Measurements from ENCODE around the gene PRR16. TPM values are rescaled to one million over a fixed set of nuclear protein-coding genes. Genes with fewer than 3 reads are reported as not detected.

The PRR16 gene
- total RNA-seq, 2 experiments from 2014 or later: not detected

- H3K36me3 Mint-ChIP-seq (ENCODE audit: low read depth): no peaks in the 10 kb centered on the region
- H3K4me1 Mint-ChIP-seq (ENCODE audit: low read depth): no peaks in the 10 kb centered on the region
- intact Hi-C loops (cut with micrococcal nuclease): loop anchor here (5.0 kb wide), 1 partner anchor 1446 kb away; no protein-coding TSS in a partner anchor
- peak; percentile 23 for DNase-seq
- H3K9me3 Mint-ChIP-seq: no peaks in the 10 kb centered on the region
- H3K4me3 Mint-ChIP-seq: no peak overlapping the region
- CTCF ChIA-PET: interaction anchor here (0.7 to 0.9 kb wide), 3 partner anchors 16 to 1294 kb away, joined by 3 to 4 read pairs (median 3); no protein-coding TSS in a partner anchor
- H3K27ac Mint-ChIP-seq: no peak overlapping the region
- H3K27me3 Mint-ChIP-seq (ENCODE audit: low read depth): no peaks in the 10 kb centered on the region
Observed at GRCh38 chr5:120655828-120656435, 191.8 kb downstream of the PRR16 start.

GRCh38 chr5:120657104-120657503 is 193.0 kb downstream of the PRR16 start:
- no peaks in the 10 kb centered on the region for H3K4me1 Mint-ChIP-seq (ENCODE audit: low read depth)
- CTCF ChIA-PET: no interaction called here
- intact Hi-C loops (cut with micrococcal nuclease): loop anchor here (5.0 kb wide), 1 partner anchor 1445 kb away; no protein-coding TSS in a partner anchor

GRCh38 chr5:120677481-120677880 is 213.4 kb downstream of the PRR16 start:
- no peak for DNase-seq
- CTCF ChIA-PET: no interaction called here
- intact Hi-C loops (cut with micrococcal nuclease): no loop called here
- H3K27me3 Mint-ChIP-seq (ENCODE audit: low read depth): no peaks in the 10 kb centered on the region
- no peaks in the 10 kb centered on the region for H3K4me1 Mint-ChIP-seq (ENCODE audit: low read depth)
- H3K36me3 Mint-ChIP-seq (ENCODE audit: low read depth): no peaks in the 10 kb centered on the region
- no peak overlapping the region for H3K4me3 Mint-ChIP-seq
- peaks cover 3% of the 10 kb centered on the region for H3K9me3 Mint-ChIP-seq
- H3K27ac Mint-ChIP-seq: no peak overlapping the region

More at GRCh38 chr5:120657104-120657503, 193.0 kb downstream of the PRR16 start:
- Mint-ChIP-seq H3K9me3 (peaks cover 2% of the 10 kb centered on the region), H3K27ac (no peak overlapping the region), H3K36me3 (ENCODE audit: low read depth) (no peaks in the 10 kb centered on the region), H3K27me3 (ENCODE audit: low read depth) (no peaks in the 10 kb centered on the region), H3K4me3 (no peak overlapping the region)
- no peak for DNase-seq

GRCh38 chr5:120678279-120678678 is 214.2 kb downstream of the PRR16 start:
- CTCF ChIA-PET: no interaction called here
- intact Hi-C loops (cut with micrococcal nuclease): no loop called here
- H3K4me3 Mint-ChIP-seq: no peak overlapping the region

GRCh38 chr5:120682851-120683250 is 218.8 kb downstream of the PRR16 start:
- intact Hi-C loops (cut with micrococcal nuclease): no loop called here
- Mint-ChIP-seq H3K36me3 (ENCODE audit: low read depth) (no peaks in the 10 kb centered on the region), H3K9me3 (peaks cover 7% of the 10 kb centered on the region), H3K4me1 (ENCODE audit: low read depth) (no peaks in the 10 kb centered on the region), H3K27me3 (ENCODE audit: low read depth) (no peaks in the 10 kb centered on the region), H3K4me3 (no peak overlapping the region), H3K27ac (no peak overlapping the region)
- DNase-seq: no peak
- CTCF ChIA-PET: no interaction called here

More at GRCh38 chr5:120678279-120678678, 214.2 kb downstream of the PRR16 start:
- Mint-ChIP-seq H3K4me1 (ENCODE audit: low read depth) (no peaks in the 10 kb centered on the region), H3K36me3 (ENCODE audit: low read depth) (no peaks in the 10 kb centered on the region), H3K9me3 (peaks cover 6% of the 10 kb centered on the region), H3K27me3 (ENCODE audit: low read depth) (no peaks in the 10 kb centered on the region), H3K27ac (no peak overlapping the region)
- no peak for DNase-seq

- Mint-ChIP-seq H3K27ac (no peak overlapping the region), H3K4me1 (ENCODE audit: low read depth) (no peaks in the 10 kb centered on the region), H3K36me3 (ENCODE audit: low read depth) (no peaks in the 10 kb centered on the region), H3K9me3 (peaks cover 4% of the 10 kb centered on the region), H3K27me3 (ENCODE audit: low read depth) (no peaks in the 10 kb centered on the region), H3K4me3 (no peak overlapping the region)
- no peak for DNase-seq
- intact Hi-C loops (cut with micrococcal nuclease): no loop called here
- CTCF ChIA-PET: no interaction called here
Observed at GRCh38 chr5:120683580-120683979, 219.5 kb downstream of the PRR16 start.

- intact Hi-C loops (cut with micrococcal nuclease): no loop called here
- DNase-seq: no peak
- Mint-ChIP-seq H3K36me3 (ENCODE audit: low read depth) (no peaks in the 10 kb centered on the region), H3K9me3 (peaks cover 4% of the 10 kb centered on the region), H3K27me3 (ENCODE audit: low read depth) (no peaks in the 10 kb centered on the region), H3K4me3 (no peak overlapping the region), H3K27ac (no peak overlapping the region), H3K4me1 (ENCODE audit: low read depth) (no peaks in the 10 kb centered on the region)
- CTCF ChIA-PET: no interaction called here
Observed at GRCh38 chr5:120684213-120684612, 220.1 kb downstream of the PRR16 start.

- H3K27me3 Mint-ChIP-seq (ENCODE audit: low read depth): no peaks in the 10 kb centered on the region
- H3K4me1 Mint-ChIP-seq (ENCODE audit: low read depth): no peaks in the 10 kb centered on the region
- intact Hi-C loops (cut with micrococcal nuclease): no loop called here
- no peak overlapping the region for H3K27ac Mint-ChIP-seq
- no peaks in the 10 kb centered on the region for H3K36me3 Mint-ChIP-seq (ENCODE audit: low read depth)
- no peak overlapping the region for H3K4me3 Mint-ChIP-seq
- no peak for DNase-seq
- peaks cover 4% of the 10 kb centered on the region for H3K9me3 Mint-ChIP-seq
- CTCF ChIA-PET: no interaction called here
Observed at GRCh38 chr5:120684749-120685415, 220.8 kb downstream of the PRR16 start.

- Mint-ChIP-seq H3K27me3 (ENCODE audit: low read depth) (no peaks in the 10 kb centered on the region), H3K27ac (no peak overlapping the region), H3K36me3 (ENCODE audit: low read depth) (no peaks in the 10 kb centered on the region), H3K4me3 (no peak overlapping the region), H3K4me1 (ENCODE audit: low read depth) (no peaks in the 10 kb centered on the region), H3K9me3 (peaks cover 3% of the 10 kb centered on the region)
- CTCF ChIA-PET: no interaction called here
- no peak for DNase-seq
- intact Hi-C loops (cut with micrococcal nuclease): no loop called here
Observed at GRCh38 chr5:120690621-120691407, 226.7 kb downstream of the PRR16 start.

GRCh38 chr5:120692325-120692724 is 228.2 kb downstream of the PRR16 start:
- Mint-ChIP-seq H3K4me3 (no peak overlapping the region), H3K4me1 (ENCODE audit: low read depth) (no peaks in the 10 kb centered on the region), H3K27me3 (ENCODE audit: low read depth) (no peaks in the 10 kb centered on the region), H3K27ac (no peak overlapping the region), H3K36me3 (ENCODE audit: low read depth) (no peaks in the 10 kb centered on the region), H3K9me3 (peaks cover 3% of the 10 kb centered on the region)
- CTCF ChIA-PET: no interaction called here
- no peak for DNase-seq
- intact Hi-C loops (cut with micrococcal nuclease): no loop called here

GRCh38 chr5:120695368-120695880 is 231.3 kb downstream of the PRR16 start:
- Mint-ChIP-seq H3K4me3 (no peak overlapping the region), H3K36me3 (ENCODE audit: low read depth) (no peaks in the 10 kb centered on the region), H3K4me1 (ENCODE audit: low read depth) (no peaks in the 10 kb centered on the region), H3K27me3 (ENCODE audit: low read depth) (peaks cover 3% of the 10 kb centered on the region), H3K27ac (no peak overlapping the region), H3K9me3 (peaks cover 3% of the 10 kb centered on the region)
- intact Hi-C loops (cut with micrococcal nuclease): no loop called here
- CTCF ChIA-PET: interaction anchor here (0.6 kb wide), 1 partner anchor 841 kb away, joined by 3 read pairs; no protein-coding TSS in a partner anchor
- no peak for DNase-seq

GRCh38 chr5:120697147-120697546 is 233.0 kb downstream of the PRR16 start:
- no peak overlapping the region for H3K27ac Mint-ChIP-seq
- H3K36me3 Mint-ChIP-seq (ENCODE audit: low read depth): no peaks in the 10 kb centered on the region
- H3K27me3 Mint-ChIP-seq (ENCODE audit: low read depth): peaks cover 12% of the 10 kb centered on the region
- intact Hi-C loops (cut with micrococcal nuclease): no loop called here
- H3K4me3 Mint-ChIP-seq: no peak overlapping the region
- no peak for DNase-seq
- H3K9me3 Mint-ChIP-seq: no peaks in the 10 kb centered on the region
- H3K4me1 Mint-ChIP-seq (ENCODE audit: low read depth): no peaks in the 10 kb centered on the region
- CTCF ChIA-PET: no interaction called here

All from activated naive CD4-positive, alpha-beta T cell treated with anti-CD3 and anti-CD28 coated beads for 36 hours (primary cell).